Embryonic facial prominence (tissue), 1 donor: Measurements from ENCODE around the gene LMOD3.

ENCODE experiments used
- DNase-seq: peaks from one replicate; pipeline ENCODE4 v3.0.0-alpha.2; 2016; ENCODE audit errors: extremely low spot score

LMOD3 gene

DNA sequence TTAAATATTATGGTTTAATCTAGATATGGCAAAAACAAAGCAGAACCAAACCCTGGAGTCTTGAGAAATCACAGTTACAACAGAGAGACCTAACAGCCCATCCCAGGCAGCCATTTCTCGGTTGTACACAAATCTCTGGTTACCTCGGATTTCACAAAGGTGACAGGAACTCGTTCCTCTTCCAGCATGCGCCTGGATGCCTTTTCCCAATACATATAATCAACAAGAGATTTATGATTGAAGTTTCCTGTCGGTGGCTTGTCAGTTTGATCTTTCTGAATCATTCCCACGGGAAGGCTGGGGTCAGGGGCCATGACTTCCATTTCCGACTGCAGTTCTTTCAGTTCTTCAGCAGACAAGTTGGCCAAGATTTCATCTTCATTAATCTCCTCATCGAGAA is 445 bp downstream of the LMOD3 start:
- DNase-seq = no peak

DNA sequence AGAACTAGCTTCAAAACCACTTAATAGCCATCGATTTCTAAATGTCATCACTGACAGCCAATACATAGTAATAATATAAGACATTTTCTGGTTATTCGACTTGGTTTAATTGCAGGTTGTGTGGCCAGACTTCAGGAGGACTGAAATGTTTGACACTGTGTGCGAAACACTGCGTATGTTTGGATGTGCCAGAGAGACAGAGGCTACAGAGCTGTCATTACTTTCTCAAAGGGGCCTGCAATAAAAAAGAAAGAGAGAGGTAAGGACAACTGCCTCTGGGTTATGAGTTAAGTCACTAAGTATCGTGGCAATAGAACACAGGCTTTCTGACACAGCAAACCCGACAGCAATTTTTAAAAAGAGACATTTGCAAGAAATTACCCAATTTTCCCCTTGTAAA is 882 bp downstream of the LMOD3 start:
- no peak for DNase-seq

DNA sequence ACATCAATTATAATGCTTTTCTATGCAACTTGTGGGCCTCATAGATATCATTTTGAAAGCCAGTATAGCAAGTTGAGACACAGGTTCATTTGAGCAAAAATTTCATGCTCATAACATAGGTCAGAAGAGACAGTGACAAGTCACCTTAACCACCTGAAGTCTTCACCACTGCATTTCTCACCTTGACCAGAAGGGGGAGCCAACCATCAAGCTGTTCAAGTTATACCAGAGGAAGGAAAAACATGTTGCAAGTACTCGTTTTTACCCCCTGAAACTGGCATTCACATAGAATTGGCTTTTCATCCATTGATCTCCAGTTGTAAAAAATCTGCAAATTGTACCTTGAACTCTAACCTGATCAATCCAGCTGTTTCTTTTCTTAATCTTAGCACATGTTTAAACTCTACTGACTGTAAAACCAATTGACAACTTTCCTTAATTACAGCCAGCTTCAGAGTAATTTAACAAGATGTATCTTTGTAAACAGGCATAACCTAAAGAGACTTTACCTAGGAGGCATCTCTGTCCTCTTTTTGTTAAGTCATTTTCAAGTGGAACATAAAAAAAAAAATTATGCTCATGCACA is 1.4 kb downstream of the LMOD3 start:
- DNase-seq = peak; percentile 50

DNA sequence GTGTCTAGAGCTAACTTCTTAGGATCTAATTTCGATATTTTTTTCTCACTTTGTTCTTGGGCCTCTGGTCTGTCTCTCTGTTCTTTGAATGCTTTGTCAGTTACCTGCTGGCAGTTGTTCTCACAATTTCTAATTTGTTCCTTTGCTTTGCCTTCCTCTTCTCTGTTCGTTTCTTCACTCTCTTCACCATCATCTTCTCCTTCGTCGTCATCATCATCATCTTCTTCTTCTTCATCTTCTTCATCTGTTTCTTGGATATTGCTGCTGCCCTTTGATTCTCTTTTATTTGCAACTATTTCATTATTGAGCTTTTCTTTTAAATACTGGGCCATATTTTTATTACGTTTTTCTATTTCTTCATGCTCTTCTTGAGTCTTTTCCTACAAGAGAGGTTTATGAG is 2.7 kb downstream of the LMOD3 start:
- DNase-seq = no peak

DNA sequence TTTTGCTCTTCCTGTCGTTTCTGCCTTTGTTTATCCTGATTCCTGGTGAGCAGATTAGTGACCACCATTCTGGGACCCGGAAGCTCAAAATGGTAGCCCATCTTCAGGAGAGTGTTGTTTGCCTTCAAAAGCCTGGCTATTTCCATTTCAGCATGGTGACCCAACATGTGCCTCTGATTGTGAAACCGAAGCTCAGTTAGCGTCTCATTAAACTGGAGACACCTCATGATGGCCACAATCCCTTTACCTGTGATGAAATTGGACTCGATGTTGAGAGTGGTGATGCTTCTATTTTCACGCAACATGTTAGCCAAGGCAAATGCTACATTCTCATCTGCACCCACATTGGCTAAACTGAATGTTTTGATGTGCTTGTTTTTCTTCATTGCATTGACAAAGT is 3.3 kb downstream of the LMOD3 start:
- DNase-seq = no peak

DNA sequence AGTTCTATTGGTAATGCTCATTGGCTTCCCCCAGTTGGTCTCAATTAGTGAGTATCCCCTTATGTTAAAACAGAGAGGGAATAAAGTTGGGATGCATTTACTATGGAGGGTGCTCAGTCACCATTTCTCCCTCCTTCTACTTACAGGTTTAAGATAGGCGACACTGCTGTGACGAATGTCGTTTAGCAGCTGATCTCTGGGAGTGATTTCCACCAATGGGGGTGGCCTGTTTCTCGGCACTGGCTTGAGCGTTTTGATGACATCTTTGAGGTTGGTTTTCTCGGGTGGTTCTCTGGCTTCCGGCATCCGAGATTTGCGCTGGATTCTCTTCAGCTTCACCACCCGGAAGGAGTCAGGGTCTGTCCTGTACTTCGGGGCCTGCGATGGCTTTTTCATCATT is 3.8 kb downstream of the LMOD3 start:
- no peak for DNase-seq

DNA sequence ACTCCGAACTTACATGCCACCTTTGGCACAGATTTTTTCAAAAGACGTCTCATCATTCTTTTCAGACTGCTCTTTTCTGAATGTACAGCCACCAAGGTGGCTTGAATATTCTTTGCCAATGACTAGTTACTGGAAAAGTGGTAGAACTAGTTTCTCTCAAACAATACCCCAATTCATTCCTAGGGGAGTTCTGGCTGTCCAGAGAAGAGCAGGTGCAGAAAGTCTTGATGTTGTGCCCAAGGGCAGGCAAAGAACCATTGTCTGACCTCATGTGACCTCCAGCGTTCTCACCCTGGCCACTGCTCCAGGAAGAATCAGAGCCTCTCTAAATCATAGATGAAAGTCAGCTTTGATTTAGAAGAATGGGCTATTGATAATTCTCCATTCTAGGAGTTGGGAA is 5.5 kb downstream of the LMOD3 start:
- DNase-seq = no peak

DNA sequence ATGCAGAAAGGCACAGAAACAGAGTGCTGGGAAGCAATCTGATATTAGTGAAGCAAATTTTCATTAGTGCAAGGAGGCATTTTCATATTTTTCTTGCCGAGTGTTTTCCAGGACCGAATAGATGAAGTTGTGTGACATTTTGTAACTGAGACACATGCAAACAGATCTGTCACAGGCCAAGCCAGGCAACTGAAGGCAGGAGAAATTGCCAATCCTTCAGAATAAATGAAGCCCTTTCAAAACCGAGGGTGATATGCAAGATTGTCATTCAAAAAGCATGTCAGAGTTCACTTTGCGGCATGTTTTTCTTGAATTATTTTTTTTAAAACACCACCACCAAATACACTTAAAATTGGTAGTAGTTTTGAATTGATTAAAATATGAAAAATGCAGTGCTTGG is 6.2 kb downstream of the LMOD3 start:
- DNase-seq = no peak

DNA sequence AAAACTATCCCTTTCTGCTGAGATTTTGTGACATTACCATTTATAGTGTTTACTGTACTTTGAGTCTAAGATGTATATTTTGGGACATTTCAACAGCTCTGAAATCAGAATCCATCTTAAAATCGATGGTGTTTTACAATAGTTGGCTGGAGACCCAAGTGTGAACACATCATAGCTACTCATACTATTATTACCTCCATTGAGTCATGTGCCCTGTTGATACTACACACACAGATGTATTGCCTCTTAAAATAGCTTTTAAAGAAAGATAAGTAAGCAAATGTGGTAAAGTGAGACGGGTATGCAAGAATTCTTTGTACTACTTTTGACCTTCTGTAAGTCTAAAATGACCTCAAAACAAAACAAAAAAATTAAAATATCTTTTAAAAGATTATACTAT is 6.7 kb downstream of the LMOD3 start:
- no peak for DNase-seq

DNA sequence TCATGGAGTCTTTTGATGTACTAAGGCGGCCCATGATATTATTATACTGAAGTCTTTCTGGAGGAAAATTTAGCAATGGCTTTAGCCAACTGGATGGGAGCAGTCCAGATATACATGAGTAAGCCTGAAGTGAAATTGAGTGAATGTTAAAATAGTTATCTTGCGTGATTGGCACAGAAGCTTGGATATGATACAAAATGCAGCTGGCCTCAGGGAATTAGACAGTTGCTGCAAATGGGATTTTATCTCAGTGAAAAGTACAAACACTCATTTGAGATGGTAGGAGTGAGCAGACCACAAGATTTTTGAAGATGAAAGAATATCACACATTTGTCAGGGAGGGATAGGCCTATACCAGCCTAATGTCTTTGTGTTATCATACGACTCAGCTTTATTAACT is 8.9 kb downstream of the LMOD3 start:
- DNase-seq = no peak

DNA sequence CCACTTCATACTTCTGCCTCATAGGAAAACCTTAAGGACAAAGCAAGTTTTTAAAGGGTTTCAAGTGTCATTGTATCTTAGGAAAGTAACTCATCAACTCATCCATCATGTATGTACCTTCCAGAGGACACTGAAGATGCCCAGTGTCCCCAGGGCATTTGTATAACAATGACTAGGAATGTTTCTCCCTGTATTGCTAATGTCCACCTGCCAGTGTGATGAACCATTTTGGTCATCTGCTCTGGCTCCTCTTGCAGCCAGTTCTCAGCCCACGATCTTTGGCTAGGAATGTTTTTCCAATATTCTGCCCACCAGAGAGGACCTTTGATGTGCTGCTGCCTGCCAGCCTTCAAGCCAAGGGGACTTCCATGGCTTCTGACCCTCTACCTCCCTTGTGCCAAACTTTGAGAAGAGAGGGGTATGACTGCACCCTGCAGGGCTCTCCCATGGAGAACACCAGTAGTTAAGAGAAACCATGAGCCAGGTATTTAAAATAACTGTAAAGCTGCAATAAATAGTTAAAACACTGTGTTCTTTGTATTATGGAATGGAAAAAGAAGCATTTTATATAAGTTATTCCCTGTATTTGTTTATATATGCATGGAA is 11.4 kb downstream of the LMOD3 start:
- DNase-seq = no peak

DNA sequence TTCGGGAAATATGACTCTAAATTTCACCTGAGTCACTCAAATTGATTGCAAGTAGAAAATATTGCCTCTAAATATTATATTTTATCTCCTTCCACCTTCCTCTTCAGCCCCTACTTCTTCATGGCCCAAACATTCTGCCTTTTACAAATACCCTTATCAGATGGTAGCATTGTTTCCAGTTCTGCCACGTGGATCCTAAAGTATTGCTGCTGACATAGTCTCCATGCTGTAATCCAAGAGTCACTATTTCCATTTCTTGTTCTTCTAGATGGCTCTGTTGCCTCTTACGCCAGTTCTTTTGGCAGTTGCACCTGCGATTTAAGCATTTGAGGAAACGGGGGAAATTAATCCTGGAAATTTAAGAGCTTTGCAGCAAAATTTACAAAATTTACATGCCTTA is 13.6 kb downstream of the LMOD3 start:
- no peak for DNase-seq

DNA sequence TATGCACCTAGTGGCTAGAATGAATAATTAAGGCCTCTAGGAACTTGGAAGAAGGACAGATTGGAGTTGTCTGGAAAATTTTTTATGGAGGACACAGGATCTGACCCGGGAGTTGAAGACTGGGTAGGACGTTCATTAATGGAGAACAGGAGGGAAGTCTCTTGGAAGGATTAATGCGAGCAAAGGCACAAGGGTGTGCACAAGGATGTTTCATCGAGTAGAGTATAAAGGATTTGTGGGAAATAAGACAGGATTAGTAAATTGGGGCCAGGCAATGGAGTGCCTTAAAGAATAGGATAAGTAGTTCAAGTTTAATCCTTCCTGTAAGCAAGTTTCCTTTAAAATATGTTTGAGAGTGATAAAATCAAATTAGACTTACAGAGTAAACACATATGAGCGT is 14.6 kb downstream of the LMOD3 start:
- DNase-seq = no peak

DNA sequence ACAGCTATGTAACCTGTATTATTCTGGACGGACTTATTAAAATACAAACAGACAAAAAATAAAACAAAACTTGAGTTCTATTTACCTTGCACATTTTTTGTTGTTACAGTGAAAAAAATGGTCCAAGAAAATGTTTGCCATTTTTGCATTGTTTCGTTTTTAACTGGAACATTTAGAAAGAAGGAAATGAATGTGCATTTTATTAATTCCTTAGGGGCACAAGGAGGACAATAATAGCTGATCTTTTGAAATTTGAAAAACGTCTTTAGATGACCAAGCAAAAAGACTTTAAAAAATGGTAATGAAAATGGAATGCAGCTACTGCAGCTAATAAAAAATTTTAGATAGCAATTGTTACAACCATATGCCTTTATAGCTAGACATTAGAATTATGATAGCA is 17.1 kb downstream of the LMOD3 start:
- DNase-seq = no peak

DNA sequence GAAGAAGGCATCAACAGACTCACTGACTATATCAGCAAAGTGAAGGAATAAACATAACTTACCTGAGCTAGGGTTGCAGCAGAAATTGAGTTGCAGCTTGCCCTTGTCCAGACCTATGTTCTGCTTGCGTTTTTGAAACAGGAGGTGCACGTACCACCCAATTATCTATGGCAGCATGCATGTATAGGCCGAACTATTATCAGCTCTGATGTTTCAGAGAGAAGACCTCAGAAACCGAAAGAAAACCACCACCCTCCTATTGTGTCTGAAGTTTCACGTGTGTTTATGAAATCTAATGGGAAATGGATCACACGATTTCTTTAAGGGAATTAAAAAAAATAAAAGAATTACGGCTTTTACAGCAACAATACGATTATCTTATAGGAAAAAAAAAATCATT is 17.8 kb downstream of the LMOD3 start:
- no peak for DNase-seq

DNA sequence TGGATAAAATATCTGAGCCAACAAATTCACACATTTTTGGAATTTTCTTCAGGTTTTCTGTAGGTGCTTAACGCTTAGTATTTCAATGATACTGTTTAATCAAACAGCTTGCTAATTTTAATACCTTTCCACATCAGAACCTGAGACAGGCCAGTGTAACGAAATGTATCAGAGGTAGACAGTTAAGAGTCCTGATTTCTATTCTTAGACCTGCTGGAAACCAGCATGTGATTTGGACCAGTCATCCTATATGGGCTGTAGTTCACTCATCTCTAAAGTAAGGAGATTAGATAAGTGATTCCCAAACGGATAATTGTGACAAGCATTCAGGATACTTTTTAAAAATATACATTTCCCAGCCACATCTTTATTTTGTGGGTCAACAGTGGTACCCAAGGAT is 19.3 kb downstream of the LMOD3 start:
- DNase-seq = no peak

DNA sequence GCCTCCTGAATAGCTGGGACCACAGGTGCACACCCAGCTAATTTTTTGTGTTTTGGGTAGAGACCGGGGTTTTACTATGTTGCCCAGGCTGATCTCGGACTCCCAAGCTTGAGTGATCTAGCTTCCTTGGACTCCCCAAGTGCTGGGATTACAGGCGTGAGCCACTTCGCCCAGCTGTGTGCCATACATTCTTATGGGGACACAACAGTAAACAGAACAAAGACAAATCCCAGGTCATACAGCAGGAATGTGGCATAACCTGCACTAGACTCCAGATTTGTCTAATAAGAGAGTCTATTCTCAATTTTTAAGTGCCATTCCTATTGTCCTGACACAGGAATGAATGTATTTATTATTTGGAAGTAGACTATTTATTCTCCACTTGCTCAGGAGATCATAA is 20.0 kb downstream of the LMOD3 start:
- no peak for DNase-seq

DNA sequence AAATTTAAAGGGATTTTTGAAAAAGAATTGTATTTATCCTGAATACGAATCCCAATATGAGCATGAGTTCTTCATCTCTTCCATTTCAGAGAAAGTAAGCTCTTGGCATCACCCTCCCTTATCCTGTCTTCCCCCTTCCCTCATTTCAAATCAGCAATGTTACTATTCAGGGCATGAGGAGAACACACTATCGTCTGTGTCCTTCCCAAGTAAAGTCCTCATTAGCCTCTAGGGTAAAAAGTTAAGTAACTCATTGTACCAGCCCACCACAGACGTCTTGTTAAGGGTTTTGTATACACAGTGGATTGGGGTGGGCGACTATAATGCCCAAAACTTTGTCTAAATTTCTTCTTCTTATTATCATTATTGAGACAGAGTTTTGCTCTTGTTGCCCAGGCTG is 22.8 kb downstream of the LMOD3 start:
- DNase-seq = no peak

DNA sequence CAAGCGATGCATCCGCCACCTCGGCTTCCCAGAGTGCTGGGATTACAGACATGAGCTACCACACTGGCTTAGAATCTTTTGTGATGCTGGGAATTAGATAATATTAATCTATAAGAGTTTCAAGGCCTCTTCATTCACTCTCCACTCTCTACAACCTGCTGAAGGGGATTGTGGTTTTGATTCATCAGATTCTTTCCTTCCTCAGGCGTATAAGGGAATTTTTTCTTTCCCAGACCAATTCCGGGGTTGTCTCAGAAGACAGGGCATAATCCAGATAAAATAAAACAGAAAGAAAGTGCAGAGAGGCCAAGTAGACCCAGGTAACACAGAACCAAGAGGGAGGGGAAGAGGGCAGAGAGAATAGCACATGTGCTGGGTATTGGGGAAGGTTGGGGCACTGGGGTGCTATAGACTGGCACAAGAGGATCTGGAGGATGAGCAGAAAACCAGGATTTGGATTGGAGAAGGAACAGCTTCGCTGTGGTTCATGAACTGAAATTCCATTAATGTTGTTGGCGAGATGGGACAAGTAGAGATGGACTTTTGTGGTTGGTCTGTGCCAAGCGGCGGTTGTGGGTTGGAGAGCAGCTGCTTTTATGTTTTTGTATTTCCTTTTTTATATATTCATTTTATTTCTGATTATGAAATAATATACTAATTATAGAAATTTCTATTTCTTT is 24.8 kb downstream of the LMOD3 start:
- no peak for DNase-seq

DNA sequence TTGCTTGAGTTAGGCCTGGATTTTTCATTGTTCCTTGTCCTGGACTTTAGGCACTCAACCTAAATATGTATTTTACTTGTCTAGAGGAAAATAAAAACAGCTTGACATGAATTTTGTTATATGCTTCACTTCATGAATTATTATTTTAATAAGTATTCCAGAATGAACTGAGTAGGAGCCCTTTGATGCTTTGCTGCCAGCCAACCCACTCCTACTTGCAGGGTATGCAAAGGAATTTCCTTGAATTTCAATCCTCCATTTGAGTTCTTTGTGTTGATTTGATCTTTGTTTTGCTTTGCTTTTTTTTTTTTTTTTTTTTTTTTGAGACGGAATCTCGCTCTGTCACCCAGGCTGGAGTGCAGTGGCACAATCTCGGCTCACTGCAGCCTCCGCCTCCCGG is 26.1 kb downstream of the LMOD3 start:
- no peak for DNase-seq

DNA sequence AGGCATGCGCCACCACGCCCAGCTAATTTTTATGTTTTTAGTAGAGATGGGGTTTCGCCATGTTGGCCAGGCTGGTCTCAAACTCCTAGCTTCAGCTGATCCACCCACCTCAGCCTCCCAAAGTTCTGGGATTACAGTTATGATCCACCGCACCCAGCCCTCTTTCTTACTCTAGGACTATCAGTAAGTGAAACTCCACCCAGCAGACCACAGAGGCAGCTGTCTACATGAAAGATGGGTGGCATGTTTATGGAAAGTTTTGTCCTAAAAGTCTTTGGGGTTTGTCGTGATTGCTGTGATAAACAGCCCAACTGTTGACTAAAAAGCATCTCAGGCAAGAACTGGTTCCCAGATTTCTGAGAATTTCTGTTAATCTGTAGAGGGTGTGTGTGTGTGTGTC is 26.8 kb downstream of the LMOD3 start:
- no peak for DNase-seq

DNA sequence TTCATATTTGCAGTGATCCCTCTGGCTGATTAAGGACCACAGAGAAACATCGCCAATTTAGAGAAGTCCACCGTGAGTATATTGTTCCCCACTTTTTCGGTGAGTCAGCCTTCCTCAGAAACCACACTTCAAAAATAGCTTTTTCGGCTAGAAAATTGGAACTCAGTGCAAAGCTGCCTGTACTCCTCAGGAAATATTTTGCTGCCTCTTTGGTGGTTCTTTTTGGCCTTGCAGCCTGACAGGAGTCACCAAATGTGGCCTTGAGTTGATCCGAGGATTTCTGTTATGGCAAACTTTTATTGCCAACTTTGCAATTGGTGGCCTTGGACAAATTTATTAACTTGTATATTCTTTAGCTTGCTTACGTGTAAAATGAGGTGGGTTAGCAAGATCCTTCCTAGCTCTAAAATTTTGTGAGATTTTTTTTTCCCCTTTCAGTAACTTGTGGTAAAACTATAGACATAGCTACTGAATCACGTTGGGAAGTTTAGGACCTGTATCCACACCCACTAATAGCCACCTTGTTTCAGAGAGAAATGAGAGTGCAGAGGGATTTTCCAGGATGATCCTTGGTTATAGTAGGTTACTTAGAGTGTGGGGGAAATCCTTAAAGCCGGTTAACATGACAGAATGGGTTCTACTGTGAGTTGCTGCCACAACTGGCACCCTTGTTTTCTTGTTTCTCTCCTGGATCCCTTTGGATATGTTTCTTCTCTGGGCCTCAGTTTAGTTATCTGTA is 27.8 kb downstream of the LMOD3 start:
- no peak for DNase-seq

DNA sequence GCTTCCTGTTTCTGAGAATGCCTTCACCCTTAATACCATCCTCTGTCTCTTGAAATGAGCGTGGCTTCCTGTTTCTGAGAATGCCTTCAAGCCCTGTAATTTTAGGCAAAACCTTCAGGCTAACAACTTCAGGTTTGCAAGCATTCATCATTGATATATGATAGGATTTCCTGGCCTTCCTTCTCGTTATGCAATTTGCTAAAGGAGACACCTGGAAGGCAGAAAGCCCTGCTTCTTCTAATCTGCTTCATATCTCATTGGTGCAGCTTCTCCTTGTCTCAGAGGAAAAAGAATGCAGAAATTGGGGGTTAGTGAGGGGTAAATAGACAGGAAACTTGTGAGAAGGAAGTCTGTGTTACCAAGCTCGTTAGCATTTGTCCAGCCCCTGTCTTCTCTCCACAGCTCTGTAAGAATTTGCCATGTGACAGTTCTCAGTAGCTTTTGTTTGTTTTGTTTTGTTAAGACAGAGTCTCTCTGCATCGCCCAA is 30.3 kb downstream of the LMOD3 start:
- no peak for DNase-seq
